NT2/D1 (cell line): ENCODE results near the gene DCDC2.

Source experiments
- SUZ12 ChIP-seq: IDR thresholded peaks from 2 replicates; pipeline ENCODE4 v1.6.1; 2011; ENCODE audit not compliant: insufficient read length, insufficient read depth; ENCODE audit errors: extremely low read depth
- YY1 ChIP-seq: IDR thresholded peaks from 2 replicates; pipeline ENCODE4 v1.6.1; 2011; ENCODE audit not compliant: insufficient read length, insufficient read depth
- ZNF274 ChIP-seq: IDR thresholded peaks from 2 replicates; pipeline ENCODE4 v1.6.1; 2011; ENCODE audit warnings: mild to moderate bottlenecking, low read depth, low read length

DNA sequence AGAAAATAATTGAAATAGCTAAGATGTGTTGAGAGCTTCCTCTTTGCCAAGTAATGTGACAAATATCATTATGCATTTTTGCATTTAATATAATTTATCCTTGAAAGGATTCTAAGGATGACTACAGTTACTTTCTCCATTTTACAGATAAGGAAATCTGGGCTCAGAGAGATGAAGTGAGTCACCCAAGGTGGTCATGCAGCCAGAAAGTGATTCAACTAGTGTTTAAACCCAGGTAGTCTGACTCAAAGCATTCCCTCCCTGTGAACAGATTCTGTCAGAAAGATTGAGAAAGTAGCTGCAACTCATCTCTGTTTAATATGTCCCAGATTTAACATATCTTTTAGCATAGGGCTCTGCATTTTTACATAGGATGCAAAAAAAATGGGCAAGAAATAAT, 203.7 kb downstream of the DCDC2 start:
- TF ChIP-seq ZNF274: no peak
- no peak for TF ChIP-seq SUZ12
- TF ChIP-seq YY1: no peak
